HG03045 (cell line): Measurements from ENCODE around the gene ABHD5.

ENCODE experiments used
- ATAC-seq: cut with Tn5 transposase; IDR thresholded peaks from one replicate; pipeline ENCODE4 v1.9.1; 2021; ENCODE audit warnings: mild to moderate bottlenecking, moderate library complexity; ENCODE audit not compliant: unreplicated experiment

ABHD5 gene

DNA sequence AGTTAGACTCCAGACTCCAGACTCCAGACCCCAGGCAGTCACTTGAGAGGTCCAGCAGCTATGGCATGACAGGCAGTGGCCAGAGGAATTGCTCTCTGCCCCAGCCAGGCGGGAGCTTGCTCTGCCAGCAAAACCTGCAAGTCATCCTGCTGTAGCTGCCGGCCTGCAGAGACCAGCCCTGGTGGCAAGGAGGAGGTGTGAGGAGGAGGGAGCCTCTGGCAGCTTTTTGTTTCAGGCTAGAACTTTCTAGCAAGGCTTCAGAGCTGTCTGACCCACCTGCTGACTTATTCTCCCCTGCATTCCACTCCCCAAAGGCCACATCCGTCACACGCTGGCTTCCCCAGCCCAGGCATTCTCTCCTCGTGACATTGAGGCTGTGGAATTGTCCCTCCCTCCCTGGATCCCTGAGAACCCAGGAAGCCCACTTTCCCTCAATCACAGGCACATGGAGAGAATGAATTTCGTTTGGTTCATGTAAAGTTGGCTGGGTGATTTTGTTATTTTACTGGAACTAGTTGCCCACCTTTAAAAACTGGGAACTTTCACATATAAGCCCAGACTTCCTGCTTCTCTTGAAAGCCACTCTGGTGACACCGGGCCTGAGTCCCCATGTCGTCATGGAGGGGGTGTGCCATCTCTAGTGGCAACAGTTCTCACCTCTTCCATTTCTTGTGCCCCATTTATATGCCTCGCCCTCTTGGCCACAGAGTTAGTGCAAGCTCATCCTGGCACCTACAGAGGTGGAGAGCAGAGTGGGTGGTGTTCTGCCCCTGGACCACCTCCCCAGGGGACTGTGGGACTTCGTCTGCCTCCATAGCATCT, 82.7 kb downstream of the ABHD5 start:
- no peak for ATAC-seq

- no peak for ATAC-seq
Measured at GRCh38 chr3:43774799-43775198, 84.1 kb downstream of the ABHD5 start.

GRCh38 chr3:43776101-43776500, 85.4 kb downstream of the ABHD5 start:
- no peak for ATAC-seq

DNA sequence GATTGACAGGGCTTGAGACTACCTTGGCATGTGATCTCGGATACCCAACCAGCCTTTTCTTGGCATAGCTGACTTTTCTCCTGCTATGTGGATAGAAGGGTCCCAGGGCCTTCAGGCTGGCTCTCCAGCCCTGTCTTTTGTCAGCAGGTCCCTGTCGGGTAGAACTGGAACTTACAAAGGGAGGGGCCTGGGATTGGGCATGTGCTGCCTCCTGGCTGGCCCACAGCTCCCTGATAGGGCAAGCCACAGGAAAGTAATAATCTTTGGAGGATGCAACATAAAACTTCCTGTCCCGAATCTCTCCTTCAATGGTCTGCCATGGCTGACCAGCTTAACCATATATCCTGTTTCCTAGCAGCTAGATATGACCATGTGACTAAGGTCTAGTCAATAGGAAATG, 89.1 kb downstream of the ABHD5 start:
- ATAC-seq: no peak

- ATAC-seq: no peak
Measured at GRCh38 chr3:43782541-43782940, 91.8 kb downstream of the ABHD5 start.
